ENCODE measurements around the gene TMC3. TPM values are rescaled to one million over a fixed set of nuclear protein-coding genes. Genes with fewer than 3 reads are reported as not detected.
"Not testable (repeated sequence)": the region's sequence is repeated elsewhere in the genome, so short reads cannot be mapped to it uniquely, and the experiment has no call there.

TMC3 gene
- total RNA-seq = not detected

- no peaks in the 10 kb centered on the region for H3K4me1 Mint-ChIP-seq
- H3K9me3 Mint-ChIP-seq = no peaks in the 10 kb centered on the region
- H3K27ac Mint-ChIP-seq = no peak within 1 kb of the TSS
- peaks cover 11% of the 10 kb centered on the region for H3K27me3 Mint-ChIP-seq
- no peak for DNase-seq
- CTCF ChIA-PET = interaction anchor here (1.9 kb wide), 1 partner anchor 108 kb away, joined by 4 read pairs; no protein-coding TSS in a partner anchor
- POLR2A ChIA-PET = no interaction called here
- H3K4me3 Mint-ChIP-seq = no peak within 1 kb of the TSS
- no peaks in the 10 kb centered on the region for H3K36me3 Mint-ChIP-seq (ENCODE audit: low read depth)
These were observed at the start of gene TMC3 for GRCh38 chr15:81373775-81374395. Gene TMC3 (minus strand): TSS chr15:81374213. CDS start chr15:81374077, 136 bp downstream.

GRCh38 chr15:81421461-81421860 is 47.4 kb upstream of the TMC3 start:
- Mint-ChIP-seq H3K4me1 (no peaks in the 10 kb centered on the region), H3K4me3 (no peak overlapping the region), H3K27me3 (peaks cover 5% of the 10 kb centered on the region), H3K36me3 (ENCODE audit: low read depth) (no peaks in the 10 kb centered on the region), H3K27ac (no peak overlapping the region), H3K9me3 (no peaks in the 10 kb centered on the region)
- ChIA-PET POLR2A (no interaction called here), CTCF (interaction anchor here (1.1 kb wide), 1 partner anchor 156 kb away, joined by 3 read pairs; no protein-coding TSS in a partner anchor)
- DNase-seq = no peak

- Mint-ChIP-seq H3K9me3 (no peaks in the 10 kb centered on the region), H3K27ac (no peak overlapping the region), H3K4me1 (no peaks in the 10 kb centered on the region), H3K36me3 (ENCODE audit: low read depth) (no peaks in the 10 kb centered on the region), H3K27me3 (peaks cover 8% of the 10 kb centered on the region), H3K4me3 (no peak overlapping the region)
- no peak for DNase-seq
- ChIA-PET POLR2A (no interaction called here), CTCF (no interaction called here)
These were observed 45.4 kb upstream of the TMC3 start for GRCh38 chr15:81419332-81419943.

GRCh38 chr15:81418891-81419290 is 44.9 kb upstream of the TMC3 start:
- no peak overlapping the region for H3K27ac Mint-ChIP-seq
- CTCF ChIA-PET = no interaction called here
- no peak for DNase-seq
- POLR2A ChIA-PET = no interaction called here
- H3K4me3 Mint-ChIP-seq = no peak overlapping the region
- no peaks in the 10 kb centered on the region for H3K9me3 Mint-ChIP-seq
- H3K4me1 Mint-ChIP-seq = no peaks in the 10 kb centered on the region
- peaks cover 8% of the 10 kb centered on the region for H3K27me3 Mint-ChIP-seq
- no peaks in the 10 kb centered on the region for H3K36me3 Mint-ChIP-seq (ENCODE audit: low read depth)

GRCh38 chr15:81418444-81418843 is 44.4 kb upstream of the TMC3 start:
- Mint-ChIP-seq H3K27me3 (peaks cover 8% of the 10 kb centered on the region), H3K4me1 (no peaks in the 10 kb centered on the region), H3K27ac (no peak overlapping the region), H3K36me3 (ENCODE audit: low read depth) (no peaks in the 10 kb centered on the region), H3K4me3 (no peak overlapping the region), H3K9me3 (no peaks in the 10 kb centered on the region)
- ChIA-PET CTCF (no interaction called here), POLR2A (no interaction called here)
- no peak for DNase-seq

GRCh38 chr15:81414274-81414968 is 40.4 kb upstream of the TMC3 start:
- CTCF ChIA-PET = interaction anchor here (0.6 to 1.1 kb wide), 2 partner anchors 11 to 148 kb away, joined by 3 read pairs; no protein-coding TSS in a partner anchor
- POLR2A ChIA-PET; DNase-seq; H3K36me3 Mint-ChIP-seq (ENCODE audit: low read depth); H3K4me1 Mint-ChIP-seq; H3K4me3 Mint-ChIP-seq; H3K27ac Mint-ChIP-seq; H3K9me3 Mint-ChIP-seq: not testable (repeated sequence)
- H3K27me3 Mint-ChIP-seq = peaks cover 10% of the 10 kb centered on the region

GRCh38 chr15:81413851-81414250 is 39.8 kb upstream of the TMC3 start:
- H3K4me3 Mint-ChIP-seq = no peak overlapping the region
- no peaks in the 10 kb centered on the region for H3K4me1 Mint-ChIP-seq
- no peak for DNase-seq
- ChIA-PET CTCF (interaction anchor here (0.6 kb wide), 1 partner anchor 12 kb away, joined by 3 read pairs; no protein-coding TSS in a partner anchor), POLR2A (no interaction called here)
- H3K27me3 Mint-ChIP-seq = peaks cover 10% of the 10 kb centered on the region
- no peaks in the 10 kb centered on the region for H3K36me3 Mint-ChIP-seq (ENCODE audit: low read depth)
- no peak overlapping the region for H3K27ac Mint-ChIP-seq
- no peaks in the 10 kb centered on the region for H3K9me3 Mint-ChIP-seq

GRCh38 chr15:81411969-81412633 is 38.1 kb upstream of the TMC3 start:
- Mint-ChIP-seq H3K27ac (no peak overlapping the region), H3K36me3 (ENCODE audit: low read depth) (no peaks in the 10 kb centered on the region), H3K9me3 (no peaks in the 10 kb centered on the region), H3K4me1 (no peaks in the 10 kb centered on the region), H3K4me3 (no peak overlapping the region), H3K27me3 (peaks cover 14% of the 10 kb centered on the region)
- ChIA-PET POLR2A (no interaction called here), CTCF (no interaction called here)
- DNase-seq = no peak

GRCh38 chr15:81411051-81411450 is 37.0 kb upstream of the TMC3 start:
- DNase-seq = no peak
- H3K27ac Mint-ChIP-seq = no peak overlapping the region
- CTCF ChIA-PET = interaction anchor here (0.8 to 2.0 kb wide), 7 partner anchors 10 to 303 kb away, joined by 3 to 7 read pairs (median 4); no protein-coding TSS in a partner anchor
- H3K4me1 Mint-ChIP-seq = no peaks in the 10 kb centered on the region
- no peak overlapping the region for H3K4me3 Mint-ChIP-seq
- H3K9me3 Mint-ChIP-seq = no peaks in the 10 kb centered on the region
- peaks cover 18% of the 10 kb centered on the region for H3K27me3 Mint-ChIP-seq
- no peaks in the 10 kb centered on the region for H3K36me3 Mint-ChIP-seq (ENCODE audit: low read depth)
- POLR2A ChIA-PET = no interaction called here

GRCh38 chr15:81410318-81410753 is 36.3 kb upstream of the TMC3 start:
- POLR2A ChIA-PET = no interaction called here
- Mint-ChIP-seq H3K4me3 (no peak overlapping the region), H3K36me3 (ENCODE audit: low read depth) (no peaks in the 10 kb centered on the region), H3K27me3 (peaks cover 17% of the 10 kb centered on the region), H3K9me3 (no peaks in the 10 kb centered on the region), H3K27ac (no peak overlapping the region), H3K4me1 (no peaks in the 10 kb centered on the region)
- CTCF ChIA-PET = interaction anchor here (0.7 to 2.0 kb wide), 10 partner anchors 9 to 698 kb away, joined by 3 to 7 read pairs (median 4); no protein-coding TSS in a partner anchor
- no peak for DNase-seq

- ChIA-PET POLR2A (interaction anchor here (0.8 kb wide), 1 partner anchor 110 kb away, joined by 3 read pairs; no protein-coding TSS in a partner anchor), CTCF (interaction anchor here (1.0 to 2.1 kb wide), 5 partner anchors 130 to 252 kb away, joined by 3 to 6 read pairs (median 5); no protein-coding TSS in a partner anchor)
- no peaks in the 10 kb centered on the region for H3K36me3 Mint-ChIP-seq (ENCODE audit: low read depth)
- H3K27me3 Mint-ChIP-seq = peaks cover 17% of the 10 kb centered on the region
- H3K9me3 Mint-ChIP-seq = no peaks in the 10 kb centered on the region
- DNase-seq = no peak
- no peak overlapping the region for H3K27ac Mint-ChIP-seq
- H3K4me3 Mint-ChIP-seq = no peak overlapping the region
- H3K4me1 Mint-ChIP-seq = no peaks in the 10 kb centered on the region
These were observed 33.7 kb upstream of the TMC3 start for GRCh38 chr15:81407718-81408117.

- POLR2A ChIA-PET = no interaction called here
- Mint-ChIP-seq H3K4me1 (no peaks in the 10 kb centered on the region), H3K9me3 (no peaks in the 10 kb centered on the region), H3K27me3 (peaks cover 17% of the 10 kb centered on the region), H3K36me3 (ENCODE audit: low read depth) (no peaks in the 10 kb centered on the region), H3K27ac (no peak overlapping the region), H3K4me3 (no peak overlapping the region)
- CTCF ChIA-PET = interaction anchor here (1.3 to 2.1 kb wide), 3 partner anchors 130 to 251 kb away, joined by 5 to 6 read pairs (median 5); no protein-coding TSS in a partner anchor
- no peak for DNase-seq
These were observed 33.2 kb upstream of the TMC3 start for GRCh38 chr15:81407176-81407575.
